Activated B cell treated with CpG ODN at 0.5 μM for 24 hours (primary cell): ENCODE results near the gene TTLL3. TPM values are rescaled to one million over a fixed set of nuclear protein-coding genes. Genes with fewer than 3 reads are reported as not detected.
A peak's percentile ranks its signal among the peaks of the same experiment; 100 is the strongest.

Source experiments
- ATAC-seq: fragments of 200-7000 bp; cut with Tn5 transposase; one replicate; pipeline ENCODE4 v1.10.0; 2021; ENCODE audit warnings: low read depth, mild to moderate bottlenecking, moderate library complexity
- CTCF ChIA-PET: fragments of 350-600 bp; sonication (Branson Sonifier 250); formaldehyde crosslinking; loops from one replicate; lab custom pipeline; 2021; ENCODE audit warnings: antibody characterized with exemption; lab: Charles Lee
- POLR2A ChIA-PET: fragments of 350-600 bp; sonication (Branson Sonifier 250); formaldehyde crosslinking; loops from one replicate; lab custom pipeline; 2021; ENCODE audit warnings: antibody characterized with exemption; lab: Charles Lee
- DNase-seq: peaks from one replicate; pipeline ENCODE4 v3.0.0; 2022
- H3K27ac Mint-ChIP-seq: one replicate; pipeline ENCODE4 v1.8.0; 2020; ENCODE audit warnings: mixed read lengths
- H3K27me3 Mint-ChIP-seq: one replicate; pipeline ENCODE4 v1.8.0; 2021; ENCODE audit warnings: mixed read lengths
- H3K36me3 Mint-ChIP-seq: one replicate; pipeline ENCODE4 v1.8.0; 2021; ENCODE audit warnings: low read depth, mixed read lengths
- H3K4me1 Mint-ChIP-seq: one replicate; pipeline ENCODE4 v1.8.0; 2021; ENCODE audit warnings: mixed read lengths
- H3K4me3 Mint-ChIP-seq: one replicate; pipeline ENCODE4 v1.8.0; 2020; ENCODE audit warnings: mild to moderate bottlenecking, mixed read lengths
- H3K9me3 Mint-ChIP-seq: one replicate; pipeline ENCODE4 v1.8.0; 2020; ENCODE audit warnings: mixed read lengths
- CTCF ChIP-seq: fragments of 200-600 bp; IDR thresholded peaks from one replicate; pipeline ENCODE4 v1.8.0; 2022; ENCODE audit warnings: antibody characterized with exemption, mild to moderate bottlenecking
- intact Hi-C: fragments of 100-400 bp; cut with micrococcal nuclease; formaldehyde crosslinking; loops from one replicate; pipeline ENCODE4 v1.15.1; 2024
- total RNA-seq: library from RNA; stranded (reverse); gene quantifications from 2 replicates; pipeline ENCODE4 v1.2.3, GENCODE V29; 2022

The TTLL3 gene
- total RNA-seq, 1 donor from 2014 or later = 61.9 TPM

DNA sequence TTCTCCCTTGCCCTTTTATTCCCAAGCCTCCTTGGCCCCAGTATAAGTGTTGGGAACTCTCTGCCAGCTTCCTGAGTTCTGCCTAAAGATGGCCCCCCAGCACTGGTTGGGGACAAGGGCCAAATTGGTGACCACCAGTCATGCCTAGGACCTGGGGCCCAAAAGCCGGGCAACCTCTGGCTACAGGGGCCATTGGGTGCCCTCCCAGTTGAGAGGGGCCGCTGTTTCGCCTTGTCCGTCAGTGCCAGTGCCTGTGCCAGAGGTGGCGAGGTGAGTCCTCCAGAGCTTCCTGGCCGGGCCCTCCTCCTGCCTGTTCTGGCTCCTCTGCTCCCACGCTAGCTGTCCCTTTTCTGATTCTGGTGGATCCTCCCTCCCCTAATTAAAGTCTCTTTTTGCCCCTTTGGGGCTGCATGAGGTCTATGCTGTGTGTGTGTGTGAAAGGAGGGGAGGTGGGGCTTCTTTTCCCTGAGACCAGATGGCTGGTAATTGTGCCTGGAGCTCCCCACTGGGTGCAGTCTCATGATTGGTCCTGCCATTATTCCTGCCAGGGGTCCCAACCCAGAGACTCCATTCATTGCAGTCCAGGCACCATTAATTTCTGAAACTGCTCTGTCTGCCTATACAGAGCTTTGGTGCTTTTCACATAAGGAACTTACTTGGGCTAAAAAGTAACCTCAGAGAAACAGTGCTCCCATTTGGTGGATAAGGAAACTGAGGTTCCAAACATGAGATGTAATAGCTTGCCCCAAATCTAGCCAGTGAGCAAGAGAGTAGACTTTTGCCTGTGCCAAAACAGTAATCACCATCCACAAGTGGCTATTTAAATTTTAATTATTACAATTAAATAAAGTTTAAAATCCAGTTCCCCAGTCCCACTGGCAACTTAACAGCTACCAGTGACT is 3.1 kb upstream of the TTLL3 start:
- H3K9me3 Mint-ChIP-seq = no peaks in the 10 kb centered on the region
- ChIA-PET CTCF (interaction anchor here (1.2 kb wide), 1 partner anchor 80 kb away, joined by 3 read pairs; no protein-coding TSS in a partner anchor), POLR2A (interaction anchor here (0.9 to 6.4 kb wide), 2 partner anchors 12 to 25 kb away, joined by 3 to 146 read pairs; partner anchors contain the start of genes ARPC4 and TADA3)
- no peak for ATAC-seq
- no peak for TF ChIP-seq CTCF
- no peak overlapping the region for H3K27ac Mint-ChIP-seq
- no peak overlapping the region for H3K4me3 Mint-ChIP-seq
- H3K36me3 Mint-ChIP-seq = peaks cover 55% of the 10 kb centered on the region
- peaks cover 33% of the 10 kb centered on the region for H3K4me1 Mint-ChIP-seq
- intact Hi-C loops = loop anchor here (5.0 kb wide), 3 partner anchors 75 to 305 kb away; partner anchors contain the start of genes BRPF1 and CRELD1
- DNase-seq = no peak
- no peaks in the 10 kb centered on the region for H3K27me3 Mint-ChIP-seq

DNA sequence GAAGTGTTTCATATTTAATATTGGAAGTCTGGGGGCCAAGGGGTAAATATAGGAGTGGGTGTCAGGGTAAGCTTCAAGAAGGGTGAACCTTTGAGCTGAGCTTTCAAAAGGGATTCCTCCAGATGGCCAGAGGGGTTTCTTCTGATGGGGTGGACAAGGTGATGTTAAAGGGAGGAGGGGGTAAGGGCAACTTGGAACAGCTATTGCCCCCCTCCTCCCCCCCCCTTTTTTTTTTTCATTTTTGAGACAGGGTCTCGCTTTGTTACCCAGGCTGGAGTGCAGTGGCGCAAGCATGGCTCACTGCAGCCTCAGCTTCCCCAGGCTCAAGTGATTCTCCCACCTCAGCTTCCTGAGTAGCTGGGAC is 2.1 kb upstream of the TTLL3 start:
- TF ChIP-seq CTCF = no peak
- intact Hi-C loops = loop anchor here (2.0 to 5.0 kb wide), 4 partner anchors 37 to 306 kb away; partner anchors contain the start of genes BRPF1, CRELD1 and RPUSD3
- Mint-ChIP-seq H3K9me3 (no peaks in the 10 kb centered on the region), H3K27ac (peak overlapping the region; percentile 98), H3K4me1 (peaks cover 33% of the 10 kb centered on the region), H3K27me3 (no peaks in the 10 kb centered on the region), H3K36me3 (peaks cover 49% of the 10 kb centered on the region), H3K4me3 (no peak overlapping the region)
- ChIA-PET CTCF (interaction anchor here (1.2 to 1.7 kb wide), 4 partner anchors 13 to 138 kb away, joined by 3 to 4 read pairs (median 4); no protein-coding TSS in a partner anchor), POLR2A (interaction anchor here (0.7 to 6.4 kb wide), 10 partner anchors 13 to 416 kb away, joined by 3 to 146 read pairs (median 8); partner anchors contain the start of genes ARPC4, BRPF1, CRELD1 and JAGN1)
- no peak for DNase-seq
- no peak for ATAC-seq

- H3K9me3 Mint-ChIP-seq = no peaks in the 10 kb centered on the region
Observed at GRCh38 chr3:9808345-9809037, 1.6 kb upstream of the TTLL3 start.

GRCh38 chr3:9809239-9809614 is 835 bp upstream of the TTLL3 start:
- H3K4me3 Mint-ChIP-seq = peak overlapping the region; percentile 91
- no peaks in the 10 kb centered on the region for H3K9me3 Mint-ChIP-seq
- TF ChIP-seq CTCF = no peak
- peaks cover 37% of the 10 kb centered on the region for H3K36me3 Mint-ChIP-seq
- peak; percentile 18 for ATAC-seq
- CTCF ChIA-PET = interaction anchor here (1.2 to 1.7 kb wide), 3 partner anchors 13 to 137 kb away, joined by 4 read pairs; no protein-coding TSS in a partner anchor
- intact Hi-C loops = loop anchor here (1.0 to 5.0 kb wide), 5 partner anchors 14 to 307 kb away; partner anchors contain the start of genes BRPF1, CRELD1 and RPUSD3
- H3K27me3 Mint-ChIP-seq = no peaks in the 10 kb centered on the region
- POLR2A ChIA-PET = interaction anchor here (0.5 to 6.4 kb wide), 14 partner anchors 8 to 412 kb away, joined by 3 to 146 read pairs (median 5); partner anchors contain the start of genes ARPC4, BRPF1, CRELD1 and EMC3
- peak overlapping the region; percentile 98 for H3K27ac Mint-ChIP-seq
- H3K4me1 Mint-ChIP-seq = peaks cover 33% of the 10 kb centered on the region
- DNase-seq = no peak

More at GRCh38 chr3:9808345-9809037, 1.6 kb upstream of the TTLL3 start:
- TF ChIP-seq CTCF = no peak
- Mint-ChIP-seq H3K4me3 (peak overlapping the region; percentile 91), H3K27ac (peak overlapping the region; percentile 98), H3K27me3 (no peaks in the 10 kb centered on the region), H3K36me3 (peaks cover 44% of the 10 kb centered on the region), H3K4me1 (peaks cover 33% of the 10 kb centered on the region)
- ChIA-PET CTCF (interaction anchor here (1.3 to 1.7 kb wide), 3 partner anchors 13 to 138 kb away, joined by 3 to 4 read pairs (median 4); no protein-coding TSS in a partner anchor), POLR2A (interaction anchor here (0.6 to 6.4 kb wide), 14 partner anchors 13 to 415 kb away, joined by 3 to 146 read pairs (median 5); partner anchors contain the start of genes ARPC4, BRPF1, CRELD1 and JAGN1)
- ATAC-seq (peak; percentile 43), DNase-seq (no peak)
- intact Hi-C loops = loop anchor here (1.0 to 5.0 kb wide), 5 partner anchors 13 to 306 kb away; partner anchors contain the start of genes BRPF1, CRELD1 and RPUSD3
